Hematopoietic multipotent progenitor cell treated with erythropoietin and hydrocortisone succinate and interleukin-3 and kit ligand, for 15 days (in vitro differentiated cells): Measurements from ENCODE around the gene GPR17.

Source experiments
- DNase-seq: peaks from one replicate; pipeline ENCODE4 v3.0.0-alpha.2; 2015; ENCODE audit warnings: low spot score

Gene GPR17

DNA sequence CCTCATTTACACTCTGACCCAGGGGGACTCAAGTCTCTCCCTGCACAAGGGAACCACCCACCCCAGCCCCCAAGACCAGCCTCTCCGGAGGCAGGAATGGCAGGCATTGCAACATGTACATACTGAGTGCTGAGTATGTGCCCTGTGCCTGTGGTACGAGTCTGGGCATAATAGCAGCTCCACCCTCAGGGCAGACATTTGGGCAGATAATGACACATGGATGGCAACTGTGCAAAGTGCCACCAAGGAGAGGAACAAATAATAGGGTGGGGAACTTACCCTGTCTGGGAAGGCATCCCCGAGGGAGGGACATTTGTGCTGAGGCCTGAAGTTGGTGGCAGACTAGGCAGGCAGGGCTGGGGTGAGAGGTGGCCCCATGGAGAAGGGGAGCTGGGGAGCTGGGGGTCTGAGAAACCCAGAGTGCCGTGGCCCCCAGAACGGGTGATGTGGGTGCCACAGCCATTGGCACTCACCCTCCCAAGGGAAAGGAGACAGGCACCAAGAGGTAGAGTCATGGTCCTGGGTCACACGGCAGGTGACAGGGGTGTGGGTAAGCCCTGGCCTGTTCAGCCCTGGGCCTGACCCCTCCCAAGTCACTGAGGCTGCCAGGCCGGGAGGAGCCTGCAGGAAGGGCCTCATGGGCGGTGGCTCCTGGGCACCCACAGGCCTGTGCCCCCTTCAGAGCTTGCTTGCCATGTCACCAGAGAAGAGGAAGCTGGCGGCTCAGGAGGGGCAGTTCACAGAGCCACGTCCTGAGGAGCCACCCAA, 15.7 kb upstream of the GPR17 start:
- no peak for DNase-seq

GRCh38 chr2:127630864-127631540, 15.0 kb upstream of the GPR17 start:
- no peak for DNase-seq

DNA sequence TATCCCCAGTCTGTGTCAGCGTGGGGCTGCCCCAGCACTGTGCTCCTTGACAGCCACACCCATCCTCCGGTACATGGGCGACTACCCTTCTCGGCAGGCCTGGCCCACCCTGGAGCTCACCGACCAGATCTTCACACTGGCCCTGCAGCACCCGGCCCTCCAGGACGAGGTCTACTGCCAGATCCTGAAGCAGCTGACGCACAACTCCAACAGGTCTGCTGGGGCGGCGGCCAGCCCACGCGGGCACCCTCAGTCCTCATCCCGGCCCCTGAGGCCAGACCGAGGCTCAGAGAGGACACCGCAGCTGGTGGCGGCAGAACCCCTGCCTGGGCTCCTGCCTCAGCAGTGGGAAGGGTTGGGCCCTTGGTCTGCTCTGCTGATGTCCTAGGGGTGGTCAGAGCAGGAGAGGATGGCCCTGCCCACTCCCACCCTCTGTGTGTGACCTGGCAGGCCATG, 14.4 kb upstream of the GPR17 start:
- no peak for DNase-seq

DNA sequence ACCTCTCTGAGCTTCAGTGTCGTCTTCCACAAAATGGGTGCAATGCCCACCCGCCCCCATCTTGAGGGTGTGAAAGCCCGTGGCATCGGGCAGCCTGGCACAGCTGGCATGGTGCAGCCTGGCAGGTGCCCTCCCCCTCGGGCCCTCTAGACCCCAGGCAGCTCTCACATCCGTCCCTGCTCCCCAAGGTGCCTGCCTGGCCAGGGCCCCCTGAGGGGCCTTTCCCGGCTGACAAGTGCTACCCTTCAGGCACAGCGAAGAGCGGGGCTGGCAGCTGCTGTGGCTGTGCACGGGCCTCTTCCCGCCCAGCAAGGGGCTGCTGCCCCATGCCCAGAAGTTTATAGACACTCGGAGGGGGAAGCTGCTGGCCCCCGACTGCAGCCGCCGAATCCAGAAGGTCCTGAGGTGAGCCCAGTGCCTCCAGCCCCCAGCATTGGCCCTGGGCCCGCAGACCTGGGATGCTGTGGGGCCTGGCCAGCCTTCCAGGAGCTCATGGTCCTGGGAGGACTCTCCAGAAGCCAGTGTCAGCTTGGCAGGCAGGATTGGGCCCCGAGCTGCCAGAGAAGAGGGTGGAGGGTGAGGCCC, 13.9 kb upstream of the GPR17 start:
- DNase-seq = no peak

DNA sequence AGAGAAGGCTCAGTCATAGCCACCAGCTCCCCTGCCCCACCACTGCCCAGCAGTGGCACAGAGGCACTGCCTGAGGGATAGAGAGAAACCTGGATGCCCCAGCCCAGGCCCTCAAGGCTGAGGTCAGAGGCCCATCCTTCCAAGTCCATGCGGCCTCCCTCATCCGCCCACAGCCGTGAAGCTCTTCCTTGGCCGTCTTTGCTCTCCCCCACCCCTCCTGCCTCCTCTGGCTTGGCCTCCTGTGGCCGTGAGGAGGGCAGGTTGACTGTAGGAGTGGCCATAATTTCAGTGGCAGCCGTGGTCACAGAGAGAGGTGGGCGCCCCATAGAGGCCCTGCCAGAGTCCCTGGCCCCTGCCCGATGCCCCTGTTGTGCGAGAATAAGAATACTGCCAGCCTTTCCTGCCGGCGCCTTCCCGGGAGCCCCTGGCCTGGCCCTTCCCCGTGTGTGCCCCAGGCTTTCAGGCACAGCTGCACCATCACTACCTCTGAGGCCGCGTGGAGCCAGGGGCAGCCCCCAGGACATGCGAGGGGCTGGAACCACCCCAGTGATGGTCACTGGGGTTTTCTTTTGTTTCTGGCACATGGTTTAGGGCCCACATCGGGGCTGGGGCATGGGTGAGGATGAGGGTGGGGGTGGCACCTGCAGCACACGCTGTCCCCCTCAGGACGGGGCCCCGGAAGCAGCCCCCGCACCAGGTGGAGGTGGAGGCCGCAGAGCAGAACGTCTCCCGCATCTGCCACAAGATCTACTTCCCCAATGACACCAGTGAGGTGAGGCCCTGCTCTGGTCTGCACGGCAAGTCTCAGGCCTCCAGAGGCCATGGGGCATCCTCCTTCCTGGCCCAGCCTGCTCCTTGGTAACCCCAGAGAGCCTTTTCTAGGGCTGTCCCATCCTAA, 13.1 kb upstream of the GPR17 start:
- DNase-seq = no peak

- DNase-seq = no peak
Observed at GRCh38 chr2:127633556-127634065, 12.3 kb upstream of the GPR17 start.

- no peak for DNase-seq
Observed at GRCh38 chr2:127634066-127634617, 11.8 kb upstream of the GPR17 start.

- DNase-seq = no peak
Observed at GRCh38 chr2:127634626-127635379, 11.2 kb upstream of the GPR17 start.

DNA sequence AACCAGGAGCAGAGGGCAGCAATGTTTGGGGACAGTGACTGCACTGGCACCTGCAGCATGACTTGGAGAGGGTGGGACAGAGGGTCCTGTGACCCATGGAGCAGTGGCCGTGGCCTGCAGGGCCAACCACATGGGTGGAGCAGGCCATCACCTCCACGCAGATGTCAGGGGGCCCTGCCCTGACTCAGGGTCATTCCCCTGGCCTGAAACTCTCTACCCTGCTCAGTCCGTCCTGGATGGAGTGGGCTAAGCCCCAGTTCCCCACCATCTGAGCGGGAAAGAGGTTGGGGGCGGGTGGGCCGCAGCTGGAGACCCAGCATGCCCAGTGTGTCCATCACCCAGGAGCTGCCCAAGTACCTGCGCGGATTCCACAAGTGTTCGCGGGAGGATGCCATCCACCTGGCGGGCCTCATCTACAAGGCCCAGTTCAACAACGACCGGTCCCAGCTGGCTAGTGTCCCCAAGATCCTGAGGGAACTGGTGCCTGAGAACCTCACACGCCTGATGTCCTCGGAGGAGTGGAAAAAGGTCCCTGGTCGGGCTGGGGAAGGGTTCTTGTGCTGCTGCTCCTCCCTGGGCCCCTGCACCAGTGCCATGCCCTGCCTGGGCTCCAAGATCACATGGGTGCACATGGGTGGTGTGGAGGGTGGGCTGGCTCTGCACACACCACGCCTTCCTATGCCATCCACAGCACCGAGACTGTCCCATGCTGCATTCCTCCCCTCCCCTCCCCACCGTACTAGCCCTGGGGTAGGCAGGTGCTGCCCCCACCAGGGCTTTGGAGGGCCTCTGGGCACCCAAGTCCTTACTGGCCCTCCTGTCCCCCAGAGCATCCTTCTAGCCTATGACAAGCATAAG, 10.3 kb upstream of the GPR17 start:
- DNase-seq = no peak

DNA sequence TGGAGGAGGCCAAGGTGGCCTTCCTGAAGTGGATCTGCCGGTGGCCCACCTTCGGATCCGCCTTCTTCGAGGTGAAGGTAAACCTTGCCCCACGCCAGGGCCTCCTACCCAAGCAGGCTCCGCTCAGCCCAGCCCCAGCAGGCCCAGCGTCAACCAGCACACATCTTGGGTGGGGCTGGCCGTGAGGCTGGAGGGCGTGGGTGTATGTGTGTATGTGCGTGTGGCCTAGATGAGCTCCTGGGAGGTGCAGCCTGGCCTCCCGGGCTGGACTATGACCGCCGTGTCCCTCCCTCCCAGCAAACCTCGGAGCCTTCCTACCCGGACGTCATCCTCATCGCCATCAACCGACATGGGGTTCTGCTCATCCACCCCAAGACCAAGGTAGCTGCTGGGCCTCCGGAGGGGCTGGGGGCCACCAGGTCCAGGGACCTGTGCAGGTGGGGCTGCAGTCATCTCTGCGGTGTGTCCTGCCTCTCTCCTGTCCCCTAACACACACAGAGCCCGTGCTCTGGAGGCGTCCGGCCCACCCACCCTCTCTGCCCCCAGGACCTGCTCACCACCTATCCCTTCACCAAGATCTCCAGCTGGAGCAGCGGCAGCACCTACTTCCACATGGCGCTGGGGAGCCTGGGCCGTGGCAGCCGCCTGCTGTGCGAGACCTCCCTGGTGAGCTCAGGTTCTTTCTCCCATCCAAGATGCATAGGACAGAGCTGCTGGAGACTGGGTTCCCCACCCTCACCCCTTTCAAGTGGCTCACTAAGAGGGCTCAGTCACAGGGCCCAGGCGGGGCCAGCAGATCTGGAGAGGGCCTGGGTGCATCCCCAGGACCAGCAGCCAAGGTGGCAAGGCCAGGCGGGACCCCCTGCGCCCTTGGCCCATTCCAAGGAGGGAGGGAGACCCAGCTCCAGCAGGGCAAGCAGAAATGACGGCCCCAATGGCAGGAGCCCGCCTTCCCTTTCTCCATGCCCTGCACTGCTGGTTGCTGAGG, 9.4 kb upstream of the GPR17 start:
- DNase-seq = no peak

DNA sequence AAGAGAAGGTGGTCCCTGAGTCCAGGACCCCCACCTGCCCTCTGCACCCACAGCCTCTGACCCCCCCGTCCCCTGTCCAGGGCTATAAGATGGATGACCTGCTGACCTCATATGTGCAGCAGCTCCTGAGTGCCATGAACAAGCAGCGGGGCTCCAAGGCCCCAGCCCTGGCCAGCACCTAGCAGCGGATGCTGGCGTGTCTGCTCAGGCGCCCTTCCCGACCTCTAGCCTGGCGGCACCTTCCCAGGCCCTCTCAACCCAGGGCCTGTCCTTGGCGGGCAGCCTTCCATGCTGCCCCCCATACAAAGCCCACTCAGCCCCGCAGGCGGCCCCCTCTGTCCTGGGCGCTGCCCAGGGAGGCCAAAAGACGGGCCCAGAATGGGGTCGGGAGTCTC, 8.7 kb upstream of the GPR17 start:
- DNase-seq = no peak

DNA sequence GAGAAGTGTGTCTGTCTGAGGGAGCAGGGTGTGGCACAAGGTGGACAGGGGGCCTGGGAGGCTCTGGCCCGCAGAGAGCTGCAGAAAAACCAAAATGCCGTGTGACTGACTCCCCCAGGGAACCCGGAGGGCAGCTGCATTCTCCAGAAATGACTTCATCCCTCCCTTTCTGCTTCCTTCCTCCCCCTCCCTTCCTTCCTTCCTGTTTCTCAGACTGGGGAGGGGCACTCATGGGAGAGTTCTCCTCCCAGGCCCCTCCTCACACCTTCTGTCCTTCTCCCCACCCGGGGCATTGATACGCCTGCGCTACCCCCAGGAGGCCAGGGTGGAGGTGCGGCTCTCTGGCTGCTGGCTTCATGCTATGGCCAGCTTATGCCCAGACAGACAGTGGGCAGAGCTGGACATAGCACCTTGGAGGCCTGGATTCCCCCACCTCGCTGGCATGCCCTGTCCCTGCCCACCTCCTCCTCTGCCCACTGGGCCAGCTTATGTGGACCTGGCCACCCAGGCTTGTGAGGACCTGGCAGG, 8.2 kb upstream of the GPR17 start:
- no peak for DNase-seq

- no peak for DNase-seq
Observed at GRCh38 chr2:127638361-127639110, 7.4 kb upstream of the GPR17 start.

DNA sequence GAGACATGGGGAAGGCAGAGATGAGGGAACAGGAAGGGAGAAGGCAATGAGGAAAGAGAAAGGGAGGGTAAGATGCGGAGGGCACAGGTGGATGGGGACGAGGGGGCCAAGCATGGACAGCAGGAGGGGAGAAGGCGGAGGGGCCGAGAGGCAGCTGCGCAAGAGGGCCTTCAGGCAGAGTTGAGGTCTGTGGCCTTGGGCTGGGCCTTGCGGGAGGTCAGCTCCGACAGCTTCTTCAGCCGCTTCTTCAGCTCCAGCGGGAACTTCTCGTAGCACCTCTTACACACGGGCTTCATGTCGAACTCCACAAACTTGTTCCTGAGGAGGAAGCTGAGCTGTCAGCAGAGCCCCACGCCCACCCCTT, 6.9 kb upstream of the GPR17 start:
- no peak for DNase-seq

DNA sequence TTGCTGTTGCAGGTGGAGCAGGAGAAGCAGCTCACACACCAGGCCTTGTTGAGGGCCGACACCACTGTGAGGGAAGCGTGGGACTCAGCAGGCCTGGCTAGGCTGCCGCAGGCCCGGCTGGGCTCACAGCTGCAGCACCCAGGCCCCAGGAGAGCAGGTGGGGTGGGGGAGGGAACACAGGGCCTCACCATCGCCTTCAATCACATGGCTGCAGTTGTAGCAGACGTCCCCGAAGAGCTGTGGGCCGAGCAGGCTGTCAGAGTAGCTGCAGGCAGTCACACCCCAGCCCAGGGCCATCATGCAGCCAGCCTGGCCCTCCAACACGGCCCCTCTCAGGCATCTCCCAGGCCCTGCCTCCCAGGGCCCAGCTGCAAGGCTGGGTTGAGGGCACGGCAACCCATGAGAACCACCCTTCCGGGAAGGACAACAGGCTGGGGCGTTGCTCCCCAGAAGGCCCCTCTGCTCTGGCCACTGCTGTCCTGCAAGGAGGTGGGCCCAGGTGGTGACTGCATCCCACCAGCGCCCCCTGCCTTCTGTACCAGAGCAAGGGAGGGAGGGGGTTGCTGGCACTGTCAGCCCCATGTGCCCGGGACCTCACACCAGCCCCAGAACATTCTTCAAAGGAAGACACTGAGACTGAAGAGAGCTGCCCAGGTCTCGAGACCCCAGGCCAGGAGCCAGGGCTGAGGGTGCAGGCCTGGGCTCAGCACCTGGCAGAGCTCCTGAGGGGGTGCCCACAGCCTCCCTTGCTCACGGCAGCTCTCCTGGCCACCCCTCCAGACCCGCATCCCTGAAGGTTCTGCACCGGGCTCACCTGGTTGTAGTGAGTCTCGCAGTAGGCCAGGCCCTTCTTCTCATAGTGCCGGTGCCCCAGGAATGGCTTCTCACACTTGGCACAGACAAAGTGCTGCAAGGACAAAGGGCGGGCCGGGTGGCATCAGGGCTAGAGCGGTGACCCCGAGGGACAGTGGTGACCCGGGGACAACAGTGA, 5.6 kb upstream of the GPR17 start:
- no peak for DNase-seq

GRCh38 chr2:127641133-127641532, 4.8 kb upstream of the GPR17 start:
- DNase-seq = no peak
